Coronary artery (tissue), 2 donors: ENCODE measurements around the gene MPI.

Experiments used
- DNase-seq: peaks from one replicate; pipeline ENCODE4 v3.0.0-alpha.2; 2017; ENCODE audit warnings: low spot score
- H3K27ac ChIP-seq, 2 donors: fragments of 200-600 bp; sonication (generic); one replicate each; pipeline ENCODE4 v1.5.1; 2016 to 2019
- H3K4me3 ChIP-seq: fragments of 200-600 bp; sonication (generic); 2 replicates; pipeline ENCODE4 v1.5.1; 2016; ENCODE audit warnings: mild to moderate bottlenecking, moderate library complexity
- TF ChIP-seq, protein P1 (sequence below): fragments of 200-600 bp; sonication (generic); IDR thresholded peaks from one replicate; pipeline ENCODE4 v1.5.1; 2019; ENCODE audit warnings: antibody characterized with exemption

MPI gene

DNA sequence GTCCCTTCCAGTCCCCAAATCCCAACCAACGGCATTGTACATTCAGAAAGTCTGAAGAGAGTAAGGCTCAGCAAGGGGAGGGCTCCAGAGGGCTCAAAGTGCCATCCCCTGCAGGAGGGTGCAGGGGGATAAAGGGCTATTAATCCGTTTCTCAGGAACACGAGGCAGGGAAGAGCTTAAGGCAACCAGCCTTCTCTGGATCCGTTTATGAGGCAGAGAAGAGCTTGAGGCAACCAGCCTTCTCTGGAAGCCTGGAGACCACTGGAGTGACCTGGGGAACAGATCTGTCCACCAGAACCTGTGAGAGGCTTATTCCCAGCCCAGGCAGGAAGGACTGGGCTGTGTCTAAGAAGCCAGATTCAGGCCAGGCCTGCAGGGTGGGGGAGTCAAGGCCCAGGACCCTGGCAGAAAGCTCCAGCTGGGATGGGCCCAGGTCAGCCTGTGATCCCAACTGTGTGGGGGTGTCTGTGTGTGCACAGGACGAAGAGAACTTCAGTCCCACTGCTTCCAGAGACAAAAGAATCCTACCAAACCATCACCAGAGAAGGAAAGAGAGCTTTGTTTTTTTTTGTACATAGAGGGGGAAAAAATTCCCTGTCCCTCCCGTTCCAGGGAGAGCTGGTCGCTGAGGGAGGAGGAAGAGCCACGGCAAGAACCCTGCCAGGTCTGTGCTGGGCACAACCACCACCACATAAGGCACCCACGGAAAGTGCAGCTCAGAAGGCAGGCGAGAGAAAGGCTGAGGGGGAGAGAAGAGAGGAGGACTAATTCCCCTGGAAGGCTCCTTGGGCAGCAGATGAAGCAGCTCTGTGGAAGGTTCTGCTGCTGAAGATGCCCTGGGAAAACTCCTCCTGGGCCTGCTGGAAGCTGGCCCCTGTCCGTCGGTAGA is 45.3 kb upstream of the MPI start:
- Histone ChIP-seq H3K27ac (peak overlapping the region in 1 of 2 donors; percentile 92), H3K4me3 (no peak overlapping the region)
- TF ChIP-seq, protein P1, sequence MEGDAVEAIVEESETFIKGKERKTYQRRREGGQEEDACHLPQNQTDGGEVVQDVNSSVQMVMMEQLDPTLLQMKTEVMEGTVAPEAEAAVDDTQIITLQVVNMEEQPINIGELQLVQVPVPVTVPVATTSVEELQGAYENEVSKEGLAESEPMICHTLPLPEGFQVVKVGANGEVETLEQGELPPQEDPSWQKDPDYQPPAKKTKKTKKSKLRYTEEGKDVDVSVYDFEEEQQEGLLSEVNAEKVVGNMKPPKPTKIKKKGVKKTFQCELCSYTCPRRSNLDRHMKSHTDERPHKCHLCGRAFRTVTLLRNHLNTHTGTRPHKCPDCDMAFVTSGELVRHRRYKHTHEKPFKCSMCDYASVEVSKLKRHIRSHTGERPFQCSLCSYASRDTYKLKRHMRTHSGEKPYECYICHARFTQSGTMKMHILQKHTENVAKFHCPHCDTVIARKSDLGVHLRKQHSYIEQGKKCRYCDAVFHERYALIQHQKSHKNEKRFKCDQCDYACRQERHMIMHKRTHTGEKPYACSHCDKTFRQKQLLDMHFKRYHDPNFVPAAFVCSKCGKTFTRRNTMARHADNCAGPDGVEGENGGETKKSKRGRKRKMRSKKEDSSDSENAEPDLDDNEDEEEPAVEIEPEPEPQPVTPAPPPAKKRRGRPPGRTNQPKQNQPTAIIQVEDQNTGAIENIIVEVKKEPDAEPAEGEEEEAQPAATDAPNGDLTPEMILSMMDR, result no peak
- DNase-seq, result no peak

DNA sequence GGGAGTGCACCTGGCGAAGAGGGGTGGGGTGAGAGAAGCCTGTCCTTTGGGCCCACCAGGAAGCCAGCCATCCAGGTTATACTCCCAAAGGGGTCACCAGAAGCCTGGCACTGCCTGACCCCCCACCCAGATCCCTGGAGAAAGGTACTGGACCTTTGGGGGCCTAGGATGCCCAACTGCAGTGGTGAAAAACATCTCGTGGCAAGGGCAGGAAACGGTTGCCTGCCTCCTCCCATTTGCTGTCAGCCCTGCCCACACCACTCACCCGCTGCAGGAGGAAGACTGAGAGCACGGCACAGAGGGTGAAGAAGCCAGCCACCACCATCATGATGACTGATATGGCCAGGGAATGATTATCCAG is 44.7 kb upstream of the MPI start:
- DNase-seq, result no peak
- TF ChIP-seq, protein P1, result no peak
- H3K27ac ChIP-seq, result no peak overlapping the region

DNA sequence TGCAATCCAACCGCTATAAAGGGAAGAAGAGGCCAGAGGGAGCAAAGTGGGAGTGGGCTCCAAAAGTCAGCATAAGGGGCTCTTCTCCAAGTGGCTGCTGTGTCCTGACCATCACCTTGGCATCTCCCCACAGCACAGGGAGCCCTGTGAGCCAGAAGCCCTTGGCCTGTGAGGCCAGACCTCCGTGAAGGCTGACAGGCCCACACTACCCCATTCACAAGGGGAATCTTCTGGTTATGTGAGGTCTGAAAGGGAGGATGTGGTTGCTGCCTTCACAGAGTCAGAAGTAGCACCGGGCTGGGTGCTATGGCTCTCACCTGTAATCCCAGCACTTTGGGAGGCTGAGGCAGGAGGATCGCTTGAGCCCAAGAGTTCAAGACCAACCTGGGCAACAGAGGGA is 44.3 kb upstream of the MPI start:
- H3K27ac ChIP-seq, result no peak overlapping the region
- no peak overlapping the region for H3K4me3 ChIP-seq
- TF ChIP-seq, protein P1, result no peak
- DNase-seq, result no peak

More for the DNA sequence above, 44.7 kb upstream of the MPI start:
- H3K4me3 ChIP-seq, result no peak overlapping the region

DNA sequence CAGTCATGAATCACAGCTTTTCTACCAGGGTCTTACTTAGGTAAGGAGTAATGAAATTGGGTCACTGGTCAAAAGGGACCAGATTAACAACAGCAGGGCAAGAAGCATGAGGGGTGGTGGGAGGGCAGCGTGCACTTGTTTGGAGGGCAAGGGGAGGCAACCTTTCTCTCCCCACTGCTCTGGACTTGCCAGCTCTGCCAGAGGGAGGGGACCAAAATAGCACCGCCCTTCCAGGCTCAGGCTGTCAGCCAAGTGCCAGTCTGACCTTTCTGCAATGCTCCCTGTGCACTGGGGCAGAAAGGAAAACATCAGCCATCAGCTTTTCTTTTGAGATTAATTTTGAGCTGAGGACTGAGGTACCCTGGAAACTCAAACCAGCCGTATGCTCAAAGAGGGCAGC is 42.4 kb upstream of the MPI start:
- no peak for DNase-seq
- Histone ChIP-seq H3K4me3 (no peak overlapping the region), H3K27ac (no peak overlapping the region)
- TF ChIP-seq, protein P1, result no peak

DNA sequence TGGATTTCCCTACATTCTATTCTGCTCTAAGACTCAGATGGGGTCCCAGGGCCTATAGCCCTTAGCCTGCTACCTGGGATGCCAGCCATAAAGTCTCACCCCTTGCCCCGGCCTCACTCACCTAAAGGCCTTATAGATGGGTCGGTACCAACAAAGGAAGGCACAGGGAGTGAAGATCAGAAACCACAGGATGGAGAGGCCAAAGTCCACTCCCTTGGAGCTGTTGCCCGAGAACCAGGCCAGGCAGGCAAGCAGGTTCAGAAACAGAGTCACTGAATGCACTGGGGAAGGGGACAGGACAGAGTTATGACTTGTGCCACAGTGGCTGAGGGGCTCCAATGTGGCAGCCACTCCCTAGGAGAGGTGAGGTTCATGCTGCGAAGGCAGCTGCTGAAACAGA is 39.4 kb upstream of the MPI start:
- H3K4me3 ChIP-seq, result no peak overlapping the region
- TF ChIP-seq, protein P1, result no peak
- no peak for DNase-seq
- H3K27ac ChIP-seq, result no peak overlapping the region

DNA sequence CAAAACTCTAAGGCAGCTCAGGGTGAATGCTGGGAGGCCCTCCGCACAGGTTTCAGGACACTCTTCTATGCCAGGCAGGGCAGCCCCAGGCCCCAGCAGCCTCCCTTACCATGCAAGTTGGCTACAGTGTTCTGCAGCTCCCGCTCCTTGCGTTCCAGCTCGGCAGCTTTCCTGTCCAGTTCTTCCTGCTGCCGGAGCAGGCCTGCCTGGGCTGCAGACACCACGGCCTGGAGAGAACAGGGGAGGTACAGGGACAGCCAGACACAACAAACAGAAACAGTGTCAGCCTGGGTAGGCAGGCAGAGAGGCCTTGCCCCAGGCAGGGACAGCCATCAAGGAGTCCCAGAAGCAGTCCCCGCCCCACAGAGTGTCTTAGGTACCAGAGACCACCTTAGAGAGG is 37.9 kb upstream of the MPI start:
- Histone ChIP-seq H3K27ac (no peak overlapping the region), H3K4me3 (no peak overlapping the region)
- TF ChIP-seq, protein P1, result no peak
- no peak for DNase-seq

DNA sequence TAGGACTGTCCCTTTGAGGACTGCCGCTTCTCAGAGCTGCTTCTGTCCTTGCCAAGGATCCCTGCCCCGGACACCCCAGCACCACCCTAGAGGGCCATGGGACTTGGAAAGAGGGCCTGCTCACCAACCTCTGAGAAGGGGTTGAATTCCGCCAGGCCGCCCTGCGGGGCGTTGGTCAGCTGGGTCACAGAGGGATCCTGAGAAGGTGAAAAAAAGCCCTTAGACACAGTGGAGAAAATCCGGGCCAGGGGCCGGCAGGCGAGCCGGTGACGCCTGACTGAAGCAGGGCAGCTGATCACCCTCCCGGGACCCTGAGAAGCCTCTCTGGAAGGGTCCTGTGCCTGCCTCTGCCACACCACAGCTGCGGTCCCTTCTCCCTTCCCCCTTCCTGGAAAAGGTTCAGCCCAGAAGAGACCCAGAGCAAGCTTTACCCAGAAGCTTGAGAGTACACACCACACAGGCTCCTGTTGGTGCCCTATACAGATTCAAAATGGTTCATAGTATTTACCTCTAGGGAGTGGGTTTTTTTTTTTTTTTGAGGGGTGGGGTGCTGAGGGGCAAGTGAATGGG is 35.3 kb upstream of the MPI start:
- Histone ChIP-seq H3K4me3 (no peak overlapping the region), H3K27ac (no peak overlapping the region)
- DNase-seq, result no peak
- TF ChIP-seq, protein P1, result no peak
